HG03469 (cell line): ENCODE results near the gene BRD8.
"Not testable (repeated sequence)": the region's sequence is repeated elsewhere in the genome, so short reads cannot be mapped to it uniquely, and the experiment has no call there.

Experiments
- ATAC-seq: cut with Tn5 transposase; IDR thresholded peaks from one replicate; pipeline ENCODE4 v1.9.1; 2021; ENCODE audit warnings: mild to moderate bottlenecking, moderate library complexity, moderate number of reproducible peaks; ENCODE audit not compliant: unreplicated experiment

The BRD8 gene

GRCh38 chr5:138159666-138160065 lies 18.8 kb downstream of the BRD8 start:
- no peak for ATAC-seq

GRCh38 chr5:138157626-138158025 lies 20.8 kb downstream of the BRD8 start:
- no peak for ATAC-seq

DNA sequence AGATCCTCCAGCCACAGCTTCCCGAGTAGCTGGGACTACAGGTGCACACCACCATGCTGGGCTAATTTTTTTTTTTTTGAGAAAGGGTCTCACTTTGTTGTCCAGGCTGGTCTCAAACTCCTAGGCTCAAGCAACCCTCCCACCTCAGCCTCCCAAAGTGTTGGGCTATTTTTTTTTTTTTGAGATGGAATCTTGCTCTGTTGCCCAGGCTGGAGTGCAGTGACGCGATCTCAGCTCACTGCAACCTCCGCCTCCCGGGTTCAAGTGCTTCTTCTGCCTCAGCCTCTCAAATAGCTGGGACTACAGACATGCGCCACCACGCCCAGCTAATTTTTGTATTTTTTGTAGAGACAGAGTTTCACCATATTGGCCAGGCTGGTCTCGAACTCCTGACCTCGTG lies 22.5 kb downstream of the BRD8 start:
- not testable (repeated sequence) for ATAC-seq

GRCh38 chr5:138149530-138149929 lies 28.9 kb downstream of the BRD8 start:
- no peak for ATAC-seq

- ATAC-seq, result no peak
These were observed 29.6 kb downstream of the BRD8 start for GRCh38 chr5:138148811-138149210.

DNA sequence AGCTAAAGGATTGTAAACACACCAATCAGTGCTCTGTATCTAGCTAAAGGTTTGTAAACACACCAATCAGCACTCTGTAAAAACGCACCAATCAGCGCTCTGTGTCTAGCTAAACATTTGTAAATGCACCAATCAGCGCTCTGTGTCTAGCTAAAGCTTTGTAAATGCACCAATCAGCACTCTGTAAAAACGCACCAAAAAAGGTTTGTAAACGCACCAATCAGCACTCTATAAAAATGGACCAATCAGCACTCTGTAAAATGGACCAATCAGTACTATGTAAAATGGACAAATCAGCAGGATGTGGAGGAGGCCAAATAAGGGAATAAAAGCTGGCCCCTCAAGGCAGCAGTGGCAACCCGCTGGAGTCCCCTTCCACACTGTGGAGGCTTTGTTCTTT lies 34.9 kb downstream of the BRD8 start:
- not testable (repeated sequence) for ATAC-seq

GRCh38 chr5:138141734-138142133 lies 36.7 kb downstream of the BRD8 start:
- no peak for ATAC-seq

GRCh38 chr5:138140268-138140667 lies 38.2 kb downstream of the BRD8 start:
- no peak for ATAC-seq

DNA sequence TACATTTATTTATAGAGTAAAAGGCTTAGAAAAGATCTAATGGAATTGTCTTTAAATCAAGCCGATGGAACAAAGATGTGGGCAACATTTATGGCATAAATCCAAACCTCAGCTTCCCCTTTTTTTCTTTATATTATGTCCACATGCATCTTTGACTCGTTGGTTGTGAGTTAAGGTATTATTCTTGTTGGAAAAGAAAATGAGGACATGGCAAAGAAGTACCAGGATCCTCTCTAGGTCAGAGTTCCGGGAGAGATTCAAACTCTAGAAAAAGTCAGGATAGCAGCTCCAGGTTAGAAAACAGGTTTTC lies 38.7 kb downstream of the BRD8 start:
- no peak for ATAC-seq

- ATAC-seq, result no peak
These were observed 39.3 kb downstream of the BRD8 start, which contains the start of gene NME5 for GRCh38 chr5:138138949-138139780. Gene NME5, minus strand, starts transcription at chr5:138139428. Its CDS starts 648 bp downstream, at chr5:138138780.

DNA sequence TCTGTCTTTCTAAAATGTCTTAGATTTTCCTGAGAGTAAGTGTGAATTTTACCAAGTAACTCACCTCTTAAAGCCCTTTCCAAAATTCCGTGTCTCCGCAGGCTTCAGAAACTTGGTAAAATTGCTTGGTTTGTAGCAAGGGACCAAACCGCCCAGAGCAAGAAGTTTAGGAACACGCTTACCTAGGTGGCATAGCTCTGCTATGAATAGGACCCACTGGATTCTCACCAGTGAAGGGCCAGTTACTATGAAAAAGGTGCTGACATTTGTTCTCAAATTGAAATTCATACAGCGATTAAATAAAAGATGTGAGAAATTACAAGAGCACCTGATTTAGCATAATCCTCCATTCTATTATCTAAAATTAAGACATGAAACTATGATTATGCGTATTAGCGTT lies 45.9 kb downstream of the BRD8 start:
- no peak for ATAC-seq

DNA sequence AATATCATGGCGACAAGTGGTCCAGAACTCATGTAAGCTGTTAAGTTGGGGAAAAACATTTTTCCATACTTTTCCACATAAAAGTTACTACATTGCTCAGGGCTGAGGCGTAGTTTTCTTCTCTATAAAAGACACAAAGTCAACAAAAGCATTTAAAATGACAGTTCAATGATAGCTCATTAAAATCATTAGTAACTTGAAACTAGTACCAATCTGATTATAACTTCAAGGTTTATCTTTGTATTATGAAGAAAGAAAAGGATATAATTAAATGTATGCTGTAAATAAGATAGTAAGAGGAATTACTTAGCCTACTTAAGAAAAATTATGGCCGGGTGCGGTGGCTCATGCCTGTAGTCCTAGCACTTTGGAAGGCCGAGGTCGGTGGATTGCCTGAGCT lies 49.1 kb downstream of the BRD8 start:
- no peak for ATAC-seq

GRCh38 chr5:138128334-138128733 lies 50.1 kb downstream of the BRD8 start:
- ATAC-seq, result no peak

- ATAC-seq, result no peak
These were observed 63.2 kb downstream of the BRD8 start for GRCh38 chr5:138115254-138115653.

GRCh38 chr5:138111937-138112336 lies 66.5 kb downstream of the BRD8 start:
- no peak for ATAC-seq

DNA sequence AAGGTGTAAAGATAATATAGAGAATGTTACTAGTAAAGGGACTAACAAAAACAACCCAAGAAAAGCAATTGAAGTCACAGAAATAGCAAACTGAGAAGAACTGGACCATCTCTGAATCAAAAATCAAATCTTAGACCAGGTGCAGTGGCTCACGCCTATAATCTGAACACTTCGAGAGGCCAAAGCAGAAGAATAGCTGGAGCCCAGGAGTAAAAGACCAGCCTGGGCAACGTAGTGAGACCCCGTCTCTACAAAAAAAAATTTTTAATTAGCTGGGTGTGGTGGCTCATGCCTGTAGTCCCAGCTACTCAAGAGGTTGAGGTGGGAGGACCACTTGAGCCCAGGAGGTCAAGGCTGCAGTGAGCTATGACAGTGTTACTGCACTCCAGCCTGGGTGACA lies 67.2 kb downstream of the BRD8 start:
- ATAC-seq, result no peak

DNA sequence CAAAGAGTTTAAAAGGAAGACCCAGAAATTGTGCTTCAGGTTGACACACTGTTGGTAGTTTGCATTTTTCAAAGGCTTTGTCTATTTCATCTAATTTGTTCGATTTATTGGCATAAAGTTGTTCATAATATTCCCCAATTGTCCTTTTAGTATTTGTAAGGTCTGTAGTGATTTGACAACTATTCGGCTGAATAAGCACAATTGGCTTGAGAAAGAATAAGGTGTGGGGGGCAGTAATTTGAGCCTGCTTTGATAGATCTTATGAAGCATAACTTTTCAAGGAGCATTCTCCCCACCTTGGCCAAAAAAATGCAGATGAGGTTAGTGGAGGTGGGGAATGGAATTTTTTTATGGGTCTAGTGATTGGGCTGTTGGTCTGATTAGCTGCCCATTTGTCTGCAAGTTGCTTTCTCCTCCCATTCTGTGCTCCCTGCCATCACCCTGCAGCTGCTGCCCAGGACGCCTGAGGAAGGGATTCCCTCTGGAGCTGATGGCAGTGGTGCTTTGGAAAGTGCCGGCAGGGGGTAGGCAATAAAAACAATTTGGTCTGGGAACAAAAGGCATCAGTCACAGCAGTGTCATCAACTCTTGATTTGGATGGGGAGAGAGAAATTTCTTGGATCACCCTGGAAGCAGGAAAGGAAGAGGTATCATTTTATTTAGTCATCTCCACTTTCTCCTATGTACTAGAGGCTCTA lies 68.0 kb downstream of the BRD8 start:
- ATAC-seq, result no peak

DNA sequence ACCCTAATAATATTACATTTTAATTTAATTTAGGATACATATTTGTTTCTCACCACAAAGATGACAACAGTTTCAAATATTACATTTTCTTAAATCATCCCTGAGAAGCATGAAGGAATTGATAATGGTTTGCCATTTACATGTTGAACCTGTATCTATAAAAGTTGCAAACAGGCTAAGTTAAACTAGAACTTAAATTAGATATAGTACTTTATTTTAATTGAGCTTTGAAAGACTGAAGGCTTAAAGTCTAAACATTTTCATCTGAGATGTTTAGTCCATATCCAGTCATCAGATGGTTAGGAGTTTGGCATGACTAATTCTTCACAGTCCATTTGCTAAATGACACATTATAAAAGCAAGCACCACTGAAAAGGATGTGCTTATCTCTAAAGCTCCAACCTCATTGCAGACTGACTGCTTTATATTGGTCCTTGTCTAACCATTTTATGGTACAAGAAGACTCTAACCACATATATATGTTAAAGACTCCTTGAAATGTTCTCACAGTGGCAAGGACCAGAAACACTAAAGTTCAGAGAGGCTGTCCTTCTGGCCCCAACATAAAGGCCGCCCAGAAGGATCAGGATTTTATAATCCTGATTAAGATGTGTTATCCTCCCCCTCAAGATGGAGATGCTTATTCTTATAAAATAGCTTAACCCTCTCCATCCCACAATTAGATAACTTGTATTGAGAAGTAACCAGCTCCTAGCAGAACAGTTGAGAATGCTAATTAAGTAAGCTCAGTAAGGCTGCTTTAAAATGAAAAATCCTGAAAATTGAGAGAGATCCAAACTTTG lies 68.8 kb downstream of the BRD8 start:
- no peak for ATAC-seq

DNA sequence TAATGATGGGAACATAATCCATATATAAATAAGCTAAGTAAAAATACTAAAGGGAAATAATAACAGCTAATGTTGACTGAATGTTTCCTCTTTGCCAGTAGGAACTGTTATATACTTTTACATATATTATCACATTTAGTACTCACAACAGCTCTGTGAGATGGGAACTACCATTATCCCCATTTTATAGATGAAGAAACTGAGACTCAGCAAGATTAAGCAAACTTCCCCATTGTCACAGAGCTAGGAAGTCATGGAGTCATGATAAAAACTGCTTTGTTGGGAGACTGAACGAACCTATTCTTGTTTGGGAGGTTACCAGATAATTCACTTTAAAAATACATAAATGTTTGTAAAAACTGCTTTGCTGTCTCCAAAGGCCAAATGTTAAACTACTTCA lies 71.2 kb downstream of the BRD8 start:
- ATAC-seq, result no peak

DNA sequence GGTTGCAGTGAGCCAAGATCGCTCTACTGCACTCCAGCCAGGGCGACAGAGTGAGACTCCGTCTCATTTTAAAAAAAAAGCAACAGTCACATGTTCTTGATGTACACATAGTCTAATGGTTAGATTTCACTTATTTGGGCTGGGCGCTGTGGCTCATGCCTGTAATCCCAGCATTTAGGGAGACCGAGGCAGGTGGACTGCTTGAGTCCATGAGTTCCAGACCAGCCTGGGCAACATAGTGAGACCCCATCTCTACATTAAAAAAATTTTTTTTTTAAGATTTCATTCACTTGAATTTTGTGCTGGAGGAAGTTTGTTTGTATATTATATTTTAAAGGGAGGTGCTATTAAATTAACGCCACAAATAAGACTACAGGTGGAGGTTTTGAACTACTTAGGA lies 72.7 kb downstream of the BRD8 start:
- no peak for ATAC-seq

GRCh38 chr5:138103319-138103637 lies 75.2 kb downstream of the BRD8 start:
- no peak for ATAC-seq
